Naive thymus-derived CD4-positive, alpha-beta T cell (primary cell): ENCODE results near the gene STYXL1. TPM values are rescaled to one million over a fixed set of nuclear protein-coding genes. Genes with fewer than 3 reads are reported as not detected.
A peak's percentile ranks its signal among the peaks of the same experiment; 100 is the strongest.
"Not testable (repeated sequence)": the region's sequence is repeated elsewhere in the genome, so short reads cannot be mapped to it uniquely, and the experiment has no call there.

Source experiments
- ATAC-seq: fragments of 150-1000 bp; cut with Tn5 transposase; 2 replicates; pipeline ENCODE4 v1.10.0; 2021; ENCODE audit warnings: mild to moderate bottlenecking, moderate library complexity
- CTCF ChIA-PET: fragments of 350-600 bp; sonication (Branson Sonifier 250); formaldehyde crosslinking; loops from one replicate; lab custom pipeline; 2021; ENCODE audit warnings: antibody characterized with exemption; lab: Charles Lee
- POLR2A ChIA-PET: fragments of 350-600 bp; sonication (Branson Sonifier 250); formaldehyde crosslinking; loops from one replicate; lab custom pipeline; 2021; ENCODE audit warnings: antibody characterized with exemption, inconsistent platforms; lab: Charles Lee
- DNase-seq, 9 donors: peaks; one replicate each; pipeline versions ENCODE4 v3.0.0 to v3.0.0-alpha.2; 2020 to 2022; ENCODE audit warnings: mixed read lengths in 1 of 9
- H3K27ac ChIP-seq: one replicate; pipeline ENCODE4 v1.7.0; 2013; ENCODE audit warnings: mild to moderate bottlenecking, low read depth, low read length, moderate library complexity
- H3K27me3 ChIP-seq, 2 donors: one replicate each; pipeline ENCODE4 v1.7.0; 2013; ENCODE audit warnings: low read length in 2 of 2, mild to moderate bottlenecking in 2 of 2, moderate library complexity in 2 of 2; ENCODE audit not compliant: control insufficient read depth in 2 of 2, insufficient read depth in 2 of 2
- H3K36me3 ChIP-seq, 3 experiments: 1 replicate in 2 of 3; 2 replicates in 1 of 3; pipeline ENCODE4 v1.7.0; 2013; ENCODE audit warnings: low read length in 3 of 3, mild to moderate bottlenecking in 3 of 3, moderate library complexity in 1 of 3; ENCODE audit not compliant: insufficient read depth in 3 of 3, control insufficient read depth in 2 of 3
- H3K4me1 ChIP-seq, 2 donors: one replicate each; pipeline ENCODE4 v1.7.0; 2013; ENCODE audit warnings: low read length in 2 of 2, mild to moderate bottlenecking in 2 of 2, moderate library complexity in 1 of 2; ENCODE audit not compliant: control insufficient read depth in 2 of 2, insufficient read depth in 2 of 2
- H3K4me3 ChIP-seq: 2 replicates; pipeline ENCODE4 v1.7.0; 2013; ENCODE audit warnings: mild to moderate bottlenecking, low read length
- H3K9me3 ChIP-seq, 3 experiments: 1 replicate in 2 of 3; 2 replicates in 1 of 3; pipeline ENCODE4 v1.7.0; 2013; ENCODE audit warnings: low read length in 3 of 3; ENCODE audit not compliant: control insufficient read depth in 2 of 3
- H3K27ac Mint-ChIP-seq, 9 donors: one replicate each; pipeline ENCODE4 v1.8.0; 2020 to 2022; ENCODE audit warnings: mixed read lengths in 9 of 9, mild to moderate bottlenecking in 8 of 9, moderate library complexity in 5 of 9, inconsistent platforms in 2 of 9
- H3K27me3 Mint-ChIP-seq, 5 donors: one replicate each; pipeline ENCODE4 v1.8.0; 2021 to 2022; ENCODE audit warnings: mixed read lengths in 5 of 5, mild to moderate bottlenecking in 1 of 5
- H3K36me3 Mint-ChIP-seq, 5 donors: one replicate each; pipeline ENCODE4 v1.8.0; 2020 to 2022; ENCODE audit warnings: mixed read lengths in 5 of 5, mild to moderate bottlenecking in 3 of 5, inconsistent platforms in 1 of 5
- H3K4me1 Mint-ChIP-seq, 7 donors: one replicate each; pipeline ENCODE4 v1.8.0; 2020 to 2022; ENCODE audit warnings: mixed read lengths in 7 of 7, mild to moderate bottlenecking in 3 of 7, inconsistent platforms in 1 of 7
- H3K4me3 Mint-ChIP-seq, 10 donors: one replicate each; pipeline ENCODE4 v1.8.0; 2020 to 2022; ENCODE audit warnings: mild to moderate bottlenecking in 10 of 10, mixed read lengths in 10 of 10, moderate library complexity in 6 of 10, inconsistent platforms in 2 of 10
- H3K9me3 Mint-ChIP-seq, 11 donors: one replicate each; pipeline ENCODE4 v1.8.0; 2020 to 2022; ENCODE audit warnings: mixed read lengths in 11 of 11, mild to moderate bottlenecking in 4 of 11, inconsistent platforms in 1 of 11, moderate library complexity in 1 of 11
- intact Hi-C, 2 donors: fragments of 100-400 bp; cut with micrococcal nuclease; formaldehyde crosslinking; loops; one replicate each; pipeline ENCODE4 v1.15.1; 2023
- polyA plus RNA-seq, 2 donors: library from polyadenylated mRNA; unstranded; fragments of 300-500 nt; fragmentation: Illumina TruSeq; gene quantifications; one replicate each; pipeline ENCODE4 v1.2.3, GENCODE V29; 2021
- total RNA-seq, 6 experiments: library from RNA in 5 of 6; stranded (reverse) in 5 of 6; gene quantifications; 1 replicate in 5 of 6; 2 replicates in 1 of 6; pipeline ENCODE4 v1.2.3 and lab custom pipeline; 2021 to 2026

Gene STYXL1
- total and polyA plus RNA-seq, 7 experiments from 2014 or later: 11.3 to 45.5 (median 21.7) TPM

- intact Hi-C loops, H3K27ac Mint-ChIP-seq, ATAC-seq, POLR2A ChIA-PET, H3K36me3 Mint-ChIP-seq, H3K4me1 ChIP-seq, H3K36me3 ChIP-seq, H3K4me1 Mint-ChIP-seq, H3K27me3 Mint-ChIP-seq, H3K9me3 ChIP-seq, DNase-seq, H3K27me3 ChIP-seq, H3K9me3 Mint-ChIP-seq, CTCF ChIA-PET, H3K4me3 ChIP-seq, H3K27ac ChIP-seq, H3K4me3 Mint-ChIP-seq: not testable (repeated sequence)
Observed at GRCh38 chr7:76087362-76087791, 39.6 kb upstream of the STYXL1 start.

GRCh38 chr7:76086070-76086469 lies 38.3 kb upstream of the STYXL1 start:
- Histone ChIP-seq H3K27ac (no peak overlapping the region), H3K4me3 (no peak overlapping the region), H3K27me3 (no peaks in the 10 kb centered on the region), H3K36me3 (no peaks in the 10 kb centered on the region), H3K9me3 (no peaks in the 10 kb centered on the region), H3K4me1 (no peaks in the 10 kb centered on the region)
- ATAC-seq (no peak), DNase-seq (no peak)
- intact Hi-C loops: no loop called here
- H3K4me3 Mint-ChIP-seq: no peak overlapping the region
- H3K9me3 Mint-ChIP-seq: no peaks in the 10 kb centered on the region
- H3K27ac Mint-ChIP-seq: peak overlapping the region in 1 of 9 donors; percentile 19
- CTCF ChIA-PET: no interaction called here
- H3K27me3 Mint-ChIP-seq: peaks cover 0 to 7% (median 0%) of the 10 kb centered on the region in 5 donors
- H3K36me3 Mint-ChIP-seq: no peaks in the 10 kb centered on the region
- peaks cover 0 to 2% (median 0%) of the 10 kb centered on the region in 7 donors for H3K4me1 Mint-ChIP-seq
- POLR2A ChIA-PET: no interaction called here

- H3K9me3 Mint-ChIP-seq, H3K4me1 Mint-ChIP-seq, H3K27ac Mint-ChIP-seq, H3K27ac ChIP-seq, H3K4me1 ChIP-seq, H3K36me3 ChIP-seq, ATAC-seq, H3K36me3 Mint-ChIP-seq, H3K4me3 ChIP-seq, DNase-seq, H3K27me3 Mint-ChIP-seq, CTCF ChIA-PET, intact Hi-C loops, H3K4me3 Mint-ChIP-seq, H3K27me3 ChIP-seq, H3K9me3 ChIP-seq, POLR2A ChIA-PET: not testable (repeated sequence)
Observed at GRCh38 chr7:76084115-76084514, 36.3 kb upstream of the STYXL1 start.

GRCh38 chr7:76080204-76080603 lies 32.4 kb upstream of the STYXL1 start:
- peak overlapping the region in 1 of 9 donors; percentile 6 for H3K27ac Mint-ChIP-seq
- peaks cover 0 to 3% (median 0%) of the 10 kb centered on the region in 5 donors for H3K36me3 Mint-ChIP-seq
- H3K4me1 ChIP-seq: no peaks in the 10 kb centered on the region
- no peaks in the 10 kb centered on the region for H3K27me3 Mint-ChIP-seq
- H3K27me3 ChIP-seq: no peaks in the 10 kb centered on the region
- H3K4me3 Mint-ChIP-seq: no peak overlapping the region
- H3K9me3 ChIP-seq: peaks cover 0 to 4% (median 0%) of the 10 kb centered on the region in 3 experiments
- no peak for DNase-seq
- intact Hi-C loops: no loop called here
- no peak overlapping the region for H3K27ac ChIP-seq
- H3K4me3 ChIP-seq: no peak overlapping the region
- CTCF ChIA-PET: no interaction called here
- peaks cover 0 to 4% (median 0%) of the 10 kb centered on the region in 11 donors for H3K9me3 Mint-ChIP-seq
- H3K4me1 Mint-ChIP-seq: peaks cover 0 to 23% (median 7%) of the 10 kb centered on the region in 7 donors
- POLR2A ChIA-PET: no interaction called here
- ATAC-seq: no peak
- H3K36me3 ChIP-seq: no peaks in the 10 kb centered on the region

GRCh38 chr7:76077435-76077834 lies 29.6 kb upstream of the STYXL1 start:
- peak overlapping the region in 1 of 10 donors; percentile 27 for H3K4me3 Mint-ChIP-seq
- no peak for ATAC-seq
- Histone ChIP-seq H3K4me3 (no peak overlapping the region), H3K27me3 (no peaks in the 10 kb centered on the region), H3K9me3 (peaks cover 0 to 14% (median 0%) of the 10 kb centered on the region in 3 experiments), H3K4me1 (no peaks in the 10 kb centered on the region), H3K27ac (no peak overlapping the region), H3K36me3 (no peaks in the 10 kb centered on the region)
- peaks cover 0 to 6% (median 0%) of the 10 kb centered on the region in 5 donors for H3K36me3 Mint-ChIP-seq
- ChIA-PET CTCF (no interaction called here), POLR2A (no interaction called here)
- H3K9me3 Mint-ChIP-seq: peaks cover 0 to 13% (median 4%) of the 10 kb centered on the region in 11 donors
- H3K27ac Mint-ChIP-seq: peak overlapping the region in 2 of 9 donors; percentile 7 to 9
- no peak for DNase-seq
- H3K27me3 Mint-ChIP-seq: no peaks in the 10 kb centered on the region
- H3K4me1 Mint-ChIP-seq: peaks cover 0 to 23% (median 7%) of the 10 kb centered on the region in 7 donors
- intact Hi-C loops: no loop called here

GRCh38 chr7:76076995-76077394 lies 29.2 kb upstream of the STYXL1 start:
- Mint-ChIP-seq H3K4me1 (peaks cover 0 to 23% (median 7%) of the 10 kb centered on the region in 7 donors), H3K4me3 (peak overlapping the region in 1 of 10 donors; percentile 27)
- POLR2A ChIA-PET: no interaction called here

GRCh38 chr7:76074972-76075370 lies 27.2 kb upstream of the STYXL1 start:
- Histone ChIP-seq H3K4me3 (no peak overlapping the region), H3K9me3 (peaks cover 0 to 14% (median 0%) of the 10 kb centered on the region in 3 experiments), H3K36me3 (no peaks in the 10 kb centered on the region), H3K27me3 (no peaks in the 10 kb centered on the region), H3K4me1 (no peaks in the 10 kb centered on the region), H3K27ac (no peak overlapping the region)
- CTCF ChIA-PET: no interaction called here
- Mint-ChIP-seq H3K36me3 (peaks cover 0 to 6% (median 0%) of the 10 kb centered on the region in 5 donors), H3K27ac (peak overlapping the region in 1 of 9 donors; percentile 18), H3K9me3 (peaks cover 0 to 13% (median 4%) of the 10 kb centered on the region in 11 donors), H3K4me1 (peaks cover 0 to 20% (median 6%) of the 10 kb centered on the region in 7 donors), H3K27me3 (no peaks in the 10 kb centered on the region), H3K4me3 (no peak overlapping the region)
- intact Hi-C loops: no loop called here
- POLR2A ChIA-PET: no interaction called here
- no peak for DNase-seq
- ATAC-seq: no peak

More at GRCh38 chr7:76076995-76077394, 29.2 kb upstream of the STYXL1 start:
- H3K9me3 ChIP-seq: peaks cover 0 to 14% (median 0%) of the 10 kb centered on the region in 3 experiments
- CTCF ChIA-PET: no interaction called here
- H3K27ac ChIP-seq: no peak overlapping the region
- Mint-ChIP-seq H3K36me3 (peaks cover 0 to 6% (median 0%) of the 10 kb centered on the region in 5 donors), H3K9me3 (peaks cover 0 to 13% (median 4%) of the 10 kb centered on the region in 11 donors), H3K27ac (peak overlapping the region in 1 of 9 donors; percentile 7), H3K27me3 (no peaks in the 10 kb centered on the region)
- H3K4me1 ChIP-seq: no peaks in the 10 kb centered on the region
- H3K27me3 ChIP-seq: no peaks in the 10 kb centered on the region
- H3K36me3 ChIP-seq: no peaks in the 10 kb centered on the region
- ATAC-seq: no peak
- DNase-seq: no peak
- intact Hi-C loops: no loop called here
- no peak overlapping the region for H3K4me3 ChIP-seq
